AG20443 (cell line): Measurements from ENCODE around the gene RPGR.

Experiments used
- DNase-seq: peaks from one replicate; pipeline ENCODE4 v3.0.0; 2012; ENCODE audit warnings: low spot score, mixed read lengths

The RPGR gene

GRCh38 chrX:38262715-38263620 is 64.3 kb downstream of the RPGR start:
- DNase-seq, result no peak

DNA sequence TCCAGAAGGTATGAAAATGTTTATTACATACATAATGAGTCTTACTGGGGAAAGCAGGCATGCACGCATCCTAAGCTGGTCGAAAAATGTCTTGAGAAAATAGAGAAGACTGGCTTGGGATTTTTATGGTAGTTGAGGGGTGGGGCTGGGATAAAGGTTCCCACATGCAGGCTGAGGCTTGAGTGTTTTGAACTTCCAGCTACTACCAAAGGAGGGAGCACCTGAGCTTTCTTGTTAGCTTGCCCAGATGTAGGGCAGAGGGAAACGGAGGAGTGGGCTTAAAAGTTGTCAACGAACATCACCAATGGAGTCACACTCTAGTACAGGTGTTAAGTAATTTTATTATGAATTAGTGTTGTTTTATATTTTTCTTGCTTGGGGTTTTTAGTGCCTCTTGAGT is 67.1 kb downstream of the RPGR start:
- peak; percentile 20 for DNase-seq

- no peak for DNase-seq
Measured at GRCh38 chrX:38256019-38256418, 71.3 kb downstream of the RPGR start.

GRCh38 chrX:38249965-38250364 is 77.3 kb downstream of the RPGR start:
- no peak for DNase-seq

- DNase-seq, result no peak
Measured at GRCh38 chrX:38247051-38247450, 80.3 kb downstream of the RPGR start.

DNA sequence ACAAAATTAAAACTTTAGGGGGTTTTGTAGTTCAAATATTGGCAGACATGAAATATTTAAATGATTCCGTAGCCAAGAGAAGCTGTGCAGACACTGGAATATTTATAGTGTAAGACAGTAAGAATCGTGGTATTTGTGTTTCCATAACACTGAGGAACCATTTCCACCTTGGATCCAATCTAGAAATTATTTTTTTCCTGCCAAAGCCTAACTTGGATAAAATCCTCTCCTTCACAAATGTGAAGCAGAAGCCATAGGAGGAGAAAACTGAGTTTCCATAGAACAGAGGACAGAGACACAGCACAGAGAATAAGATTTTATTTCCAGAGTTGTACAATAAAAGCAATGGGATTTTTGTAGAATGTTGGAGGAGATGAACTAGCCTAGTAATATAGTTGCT is 86.8 kb downstream of the RPGR start:
- no peak for DNase-seq

DNA sequence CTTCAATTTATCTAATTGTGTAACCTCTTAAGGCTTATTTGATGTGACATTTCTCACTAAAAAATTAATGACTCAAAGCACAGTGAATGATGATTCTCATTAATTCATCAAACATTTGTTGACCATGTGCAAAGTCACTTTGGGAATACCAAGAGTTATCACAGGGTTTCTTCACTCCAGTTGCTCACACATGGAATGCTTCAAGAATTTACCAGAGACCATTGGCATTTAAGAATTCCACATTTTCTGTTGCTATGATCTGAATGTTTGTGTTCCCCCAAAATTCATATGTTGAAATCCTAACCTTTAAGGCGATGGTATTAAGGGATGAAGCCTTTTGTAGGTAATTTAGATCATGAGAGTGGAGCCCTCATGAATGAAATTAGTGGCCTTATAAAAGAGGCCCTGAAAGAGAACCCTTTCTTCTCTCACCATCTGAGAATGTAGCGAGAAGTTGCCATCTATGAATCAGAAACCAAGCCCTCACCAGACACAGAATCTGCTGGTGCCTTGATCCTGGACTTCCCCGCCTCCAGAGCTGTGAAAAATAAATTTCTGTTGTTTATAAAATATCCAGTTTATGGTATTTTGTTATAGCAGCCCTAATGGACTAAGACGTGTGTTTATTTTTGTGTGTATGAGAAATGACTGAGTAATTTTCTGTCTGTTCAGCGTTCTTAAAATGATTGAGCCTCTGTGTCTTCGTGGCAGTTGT is 90.3 kb downstream of the RPGR start:
- no peak for DNase-seq

GRCh38 chrX:38233891-38234667 is 93.2 kb downstream of the RPGR start:
- DNase-seq, result peak; percentile 55

- peak; percentile 35 for DNase-seq
Measured at GRCh38 chrX:38232079-38232686, 95.1 kb downstream of the RPGR start.

- no peak for DNase-seq
Measured at GRCh38 chrX:38225093-38225492, 102.2 kb downstream of the RPGR start.

DNA sequence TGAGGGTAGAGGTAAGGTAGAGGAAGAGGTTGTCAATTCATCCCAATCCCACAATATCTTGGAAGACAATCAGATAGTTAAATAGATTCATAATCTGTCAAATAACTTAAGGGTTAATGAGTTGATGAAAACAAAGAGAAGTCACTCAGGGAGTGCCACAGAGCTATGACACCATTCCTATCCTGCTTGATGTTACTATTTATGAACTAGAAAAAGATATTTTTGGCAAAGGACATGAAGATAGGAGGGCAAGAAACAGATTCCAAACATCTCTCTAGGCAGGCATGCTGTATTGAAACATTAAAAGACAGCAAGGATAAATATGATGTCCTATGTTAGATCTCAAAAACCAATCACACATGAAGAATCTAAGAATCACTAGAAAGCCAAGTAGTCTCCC is 103.1 kb downstream of the RPGR start:
- no peak for DNase-seq

DNA sequence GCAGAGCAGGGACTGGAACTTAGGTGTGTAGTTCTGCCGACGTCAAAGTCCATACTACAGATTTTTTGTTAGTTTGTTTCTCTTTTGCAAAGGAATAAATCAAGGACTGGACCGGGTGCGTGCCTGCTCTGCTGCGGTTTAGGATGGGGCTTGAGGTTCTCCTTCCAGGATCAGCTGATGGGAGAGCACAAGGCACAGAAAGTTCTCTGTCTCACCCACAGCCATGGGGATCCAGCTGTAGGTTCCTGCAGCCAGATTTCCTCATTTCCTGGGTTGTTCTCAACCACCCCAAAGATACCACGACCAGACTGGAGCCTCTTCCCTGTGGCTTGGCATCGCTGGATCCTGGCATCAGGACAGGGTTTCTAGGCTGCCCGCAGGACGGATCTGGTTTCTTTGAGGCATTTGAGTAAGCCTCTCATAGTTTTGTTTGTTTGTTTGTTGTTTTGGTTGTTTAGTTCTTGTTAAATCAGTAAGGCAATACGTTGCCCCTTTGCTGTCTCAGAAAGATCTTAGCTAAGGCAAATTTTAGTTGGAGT is 105.8 kb downstream of the RPGR start:
- peak; percentile 15 for DNase-seq

- DNase-seq, result peak; percentile 43
Measured at GRCh38 chrX:38220415-38221390, 106.6 kb downstream of the RPGR start, which contains the start of gene SRPX. SRPX (minus strand) TSS chrX:38220871; CDS start chrX:38220792, 79 bp downstream.

GRCh38 chrX:38220024-38220414 is 107.3 kb downstream of the RPGR start:
- DNase-seq, result peak; percentile 52
